ENCODE data around the gene PROS1. TPM values are rescaled to one million over a fixed set of nuclear protein-coding genes. Genes with fewer than 3 reads are reported as not detected.

Gene PROS1
- total RNA-seq, 2 experiments from 2014 or later = 0.09 TPM; not detected in 1

DNA sequence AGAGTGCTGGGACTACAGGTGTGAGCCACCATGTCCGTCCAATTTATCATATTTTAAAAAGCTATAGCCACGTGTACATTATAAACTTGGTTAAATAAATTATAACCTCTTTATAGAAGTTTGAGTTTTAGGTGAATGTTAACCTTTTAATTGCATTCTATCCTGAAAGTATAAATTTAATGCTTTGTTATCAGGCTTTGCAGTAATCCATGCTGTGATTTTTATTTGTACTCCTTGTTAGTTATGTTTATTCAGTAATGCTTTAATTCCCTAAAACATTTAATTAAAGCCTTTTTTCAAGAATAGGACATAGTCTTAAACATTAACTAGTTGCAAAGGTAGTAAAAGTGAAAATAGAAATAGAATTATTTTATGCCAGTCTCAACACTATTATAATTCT, 17.9 kb upstream of the PROS1 start:
- Histone ChIP-seq H3K4me1 (ENCODE audit: insufficient read depth, low read length, poor library complexity, severe bottlenecking) (no peaks in the 10 kb centered on the region), H2AFZ (ENCODE audit: low read length) (no peak overlapping the region), H3K9me2 (ENCODE audit: insufficient read depth, low read length) (no peaks in the 10 kb centered on the region), H3K9me3 (ENCODE audit: low read length) (no peaks in the 10 kb centered on the region), H3K79me2 (ENCODE audit: insufficient read depth, low read depth, low read length) (no peaks in the 10 kb centered on the region), H3K4me2 (ENCODE audit: low read length) (no peak overlapping the region), H3K27ac (ENCODE audit: low read depth, low read length, poor library complexity, severe bottlenecking) (no peak overlapping the region), H3K4me3 (ENCODE audit: low read depth, low read length, poor library complexity, severe bottlenecking) (no peak overlapping the region), H4K20me1 (ENCODE audit: insufficient read depth, low read length) (no peaks in the 10 kb centered on the region), H3K36me3 (ENCODE audit: insufficient read depth, low read length) (no peaks in the 10 kb centered on the region)
- ChIA-PET POLR2A (interaction anchor here (1.0 kb wide), 1 partner anchor 18 kb away, joined by 3 read pairs; the partner anchor contains the start of gene PROS1), CTCF (ENCODE audit: unreplicated experiment) (no interaction called here)
- intact Hi-C loops (cut with micrococcal nuclease; ENCODE audit: unreplicated experiment) = no loop called here
- DNase-seq (ENCODE audit: low spot score) = no peak
- BruUV-seq (replicated peaks) = no TSS peak
- TF ChIP-seq EZH2phosphoT487 (IDR thresholded peaks at IDR 0.05; ENCODE audit: borderline replicate concordance, low read depth, low read length) = no peak
- TF ChIP-seq, protein P1, sequence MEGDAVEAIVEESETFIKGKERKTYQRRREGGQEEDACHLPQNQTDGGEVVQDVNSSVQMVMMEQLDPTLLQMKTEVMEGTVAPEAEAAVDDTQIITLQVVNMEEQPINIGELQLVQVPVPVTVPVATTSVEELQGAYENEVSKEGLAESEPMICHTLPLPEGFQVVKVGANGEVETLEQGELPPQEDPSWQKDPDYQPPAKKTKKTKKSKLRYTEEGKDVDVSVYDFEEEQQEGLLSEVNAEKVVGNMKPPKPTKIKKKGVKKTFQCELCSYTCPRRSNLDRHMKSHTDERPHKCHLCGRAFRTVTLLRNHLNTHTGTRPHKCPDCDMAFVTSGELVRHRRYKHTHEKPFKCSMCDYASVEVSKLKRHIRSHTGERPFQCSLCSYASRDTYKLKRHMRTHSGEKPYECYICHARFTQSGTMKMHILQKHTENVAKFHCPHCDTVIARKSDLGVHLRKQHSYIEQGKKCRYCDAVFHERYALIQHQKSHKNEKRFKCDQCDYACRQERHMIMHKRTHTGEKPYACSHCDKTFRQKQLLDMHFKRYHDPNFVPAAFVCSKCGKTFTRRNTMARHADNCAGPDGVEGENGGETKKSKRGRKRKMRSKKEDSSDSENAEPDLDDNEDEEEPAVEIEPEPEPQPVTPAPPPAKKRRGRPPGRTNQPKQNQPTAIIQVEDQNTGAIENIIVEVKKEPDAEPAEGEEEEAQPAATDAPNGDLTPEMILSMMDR (conservative IDR thresholded peaks at IDR 0.05; ENCODE audit: low read length) = no peak

DNA sequence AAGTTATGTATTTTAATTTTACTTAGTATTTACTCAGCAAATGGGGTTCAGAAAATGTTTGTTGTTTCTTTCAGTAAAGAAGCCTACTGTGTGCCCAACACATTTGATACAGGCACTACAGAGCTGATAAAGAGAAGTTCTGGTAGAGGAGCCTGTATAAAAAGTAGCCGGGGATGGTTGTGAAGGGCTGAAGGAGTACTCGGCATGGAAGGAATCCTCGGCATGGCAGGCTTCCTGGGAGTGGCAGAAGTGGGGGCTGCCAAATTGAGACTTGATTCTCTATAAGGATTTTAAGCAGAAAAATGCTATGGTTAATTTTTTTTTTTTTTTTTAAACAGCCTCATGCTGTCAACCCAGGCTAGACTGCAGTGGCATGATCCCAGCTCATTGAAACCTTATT, 15.5 kb upstream of the PROS1 start:
- H3K79me2 ChIP-seq (ENCODE audit: insufficient read depth, low read depth, low read length) = 0 out of 2 replicates have a peak, but pooled peaks cover 3% of the 10 kb centered on the region
- H3K27ac ChIP-seq (ENCODE audit: low read depth, low read length, poor library complexity, severe bottlenecking) = no peak overlapping the region
- H3K4me3 ChIP-seq (ENCODE audit: low read depth, low read length, poor library complexity, severe bottlenecking) = no peak overlapping the region
- TF ChIP-seq, protein P1 (conservative IDR thresholded peaks at IDR 0.05; ENCODE audit: low read length) = no peak
- no peak for TF ChIP-seq EZH2phosphoT487 (IDR thresholded peaks at IDR 0.05; ENCODE audit: borderline replicate concordance, low read depth, low read length)
- no peaks in the 10 kb centered on the region for H3K4me1 ChIP-seq (ENCODE audit: insufficient read depth, low read length, poor library complexity, severe bottlenecking)
- intact Hi-C loops (cut with micrococcal nuclease; ENCODE audit: unreplicated experiment) = no loop called here
- H3K4me2 ChIP-seq (ENCODE audit: low read length) = no peak overlapping the region
- no peaks in the 10 kb centered on the region for H4K20me1 ChIP-seq (ENCODE audit: insufficient read depth, low read length)
- H3K9me2 ChIP-seq (ENCODE audit: insufficient read depth, low read length) = no peaks in the 10 kb centered on the region
- H3K36me3 ChIP-seq (ENCODE audit: insufficient read depth, low read length) = no peaks in the 10 kb centered on the region
- ChIA-PET POLR2A (interaction anchor here (0.7 to 1.5 kb wide), 7 partner anchors 8 to 352 kb away, joined by 3 to 6 read pairs (median 3); no protein-coding TSS in a partner anchor), CTCF (ENCODE audit: unreplicated experiment) (no interaction called here)
- no peaks in the 10 kb centered on the region for H3K9me3 ChIP-seq (ENCODE audit: low read length)
- DNase-seq (ENCODE audit: low spot score) = no peak
- no peak overlapping the region for H2AFZ ChIP-seq (ENCODE audit: low read length)
- BruUV-seq (replicated peaks) = no TSS peak

DNA sequence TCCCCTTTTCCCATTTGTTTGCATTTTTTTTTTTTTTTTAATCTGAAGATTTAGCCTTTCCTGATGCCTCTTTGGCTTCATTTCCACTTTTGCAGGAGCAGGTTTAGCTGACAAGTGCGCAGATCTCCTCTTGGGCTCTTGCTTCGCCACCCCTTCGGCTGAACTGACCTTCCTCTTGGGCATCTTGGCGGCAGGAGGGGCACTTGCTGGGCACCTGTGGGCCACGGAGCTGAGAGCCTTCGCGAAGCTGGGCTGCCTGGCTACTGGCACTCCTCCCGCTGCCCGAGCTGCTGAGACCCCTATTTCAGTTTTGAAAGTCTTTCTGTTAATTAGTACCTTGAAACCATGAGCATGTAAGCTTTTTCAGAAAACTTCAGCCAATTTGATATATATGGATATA, 15.1 kb upstream of the PROS1 start:
- Histone ChIP-seq H3K79me2 (ENCODE audit: insufficient read depth, low read depth, low read length) (0 out of 2 replicates have a peak, but pooled peaks cover 3% of the 10 kb centered on the region), H3K4me3 (ENCODE audit: low read depth, low read length, poor library complexity, severe bottlenecking) (no peak overlapping the region), H3K4me1 (ENCODE audit: insufficient read depth, low read length, poor library complexity, severe bottlenecking) (no peaks in the 10 kb centered on the region), H3K9me3 (ENCODE audit: low read length) (no peaks in the 10 kb centered on the region), H3K9me2 (ENCODE audit: insufficient read depth, low read length) (no peaks in the 10 kb centered on the region), H3K27ac (ENCODE audit: low read depth, low read length, poor library complexity, severe bottlenecking) (no peak overlapping the region), H2AFZ (ENCODE audit: low read length) (no peak overlapping the region), H3K36me3 (ENCODE audit: insufficient read depth, low read length) (no peaks in the 10 kb centered on the region), H4K20me1 (ENCODE audit: insufficient read depth, low read length) (no peaks in the 10 kb centered on the region), H3K4me2 (ENCODE audit: low read length) (no peak overlapping the region)
- POLR2A ChIA-PET = interaction anchor here (0.7 to 1.5 kb wide), 7 partner anchors 8 to 353 kb away, joined by 3 to 6 read pairs (median 4); no protein-coding TSS in a partner anchor
- BruUV-seq (replicated peaks) = no TSS peak
- CTCF ChIA-PET (ENCODE audit: unreplicated experiment) = no interaction called here
- TF ChIP-seq, protein P1 (conservative IDR thresholded peaks at IDR 0.05; ENCODE audit: low read length) = no peak
- TF ChIP-seq EZH2phosphoT487 (IDR thresholded peaks at IDR 0.05; ENCODE audit: borderline replicate concordance, low read depth, low read length) = no peak
- no peak for DNase-seq (ENCODE audit: low spot score)
- intact Hi-C loops (cut with micrococcal nuclease; ENCODE audit: unreplicated experiment) = no loop called here
